Stimulated activated naive B cell treated with anti-CD40 and anti-IgM and Interleukin-4, amounts not matched to agents 10 μg/mL and 1 μg/mL and 100 μg/mL, for 72 hours (primary cell): Measurements from ENCODE around the gene ZNF552.
"Not testable (repeated sequence)": the region's sequence is repeated elsewhere in the genome, so short reads cannot be mapped to it uniquely, and the experiment has no call there.

Experiments
- ATAC-seq, 2 donors: fragments of 150-1000 bp; cut with Tn5 transposase; replicated peaks; 2 replicates each; pipeline ENCODE4 v1.10.0; 2021; ENCODE audit warnings: moderate library complexity in 1 of 2
- DNase-seq: peaks from one replicate; pipeline ENCODE4 v3.0.0; 2021
- H3K27ac Mint-ChIP-seq: one replicate; pipeline ENCODE4 v1.8.0; 2022; ENCODE audit warnings: mild to moderate bottlenecking, mixed read lengths
- H3K27me3 Mint-ChIP-seq, 2 donors: one replicate each; pipeline ENCODE4 v1.8.0; 2022; ENCODE audit warnings: mixed read lengths in 2 of 2
- H3K36me3 Mint-ChIP-seq, 2 donors: one replicate each; pipeline ENCODE4 v1.8.0; 2022; ENCODE audit warnings: mixed read lengths in 2 of 2, mild to moderate bottlenecking in 1 of 2
- H3K4me1 Mint-ChIP-seq, 2 donors: one replicate each; pipeline ENCODE4 v1.8.0; 2022; ENCODE audit warnings: mixed read lengths in 2 of 2, mild to moderate bottlenecking in 1 of 2
- H3K4me3 Mint-ChIP-seq, 2 donors: one replicate each; pipeline ENCODE4 v1.8.0; 2022; ENCODE audit warnings: mild to moderate bottlenecking in 2 of 2, mixed read lengths in 2 of 2, moderate library complexity in 1 of 2
- H3K9me3 Mint-ChIP-seq, 2 donors: one replicate each; pipeline ENCODE4 v1.8.0; 2022; ENCODE audit warnings: mixed read lengths in 2 of 2, mild to moderate bottlenecking in 1 of 2

Gene ZNF552

GRCh38 chr19:57829316-57829715 is 14.6 kb upstream of the ZNF552 start:
- Mint-ChIP-seq H3K4me3 (no peak overlapping the region), H3K27ac (peak overlapping the region; percentile 25), H3K36me3 (peaks cover 29 to 51% of the 10 kb centered on the region in 2 donors), H3K9me3 (peaks cover 0 to 3% of the 10 kb centered on the region in 2 donors), H3K4me1 (peaks cover 17 to 26% of the 10 kb centered on the region in 2 donors), H3K27me3 (no peaks in the 10 kb centered on the region)
- DNase-seq (no peak), ATAC-seq (no peak)

DNA sequence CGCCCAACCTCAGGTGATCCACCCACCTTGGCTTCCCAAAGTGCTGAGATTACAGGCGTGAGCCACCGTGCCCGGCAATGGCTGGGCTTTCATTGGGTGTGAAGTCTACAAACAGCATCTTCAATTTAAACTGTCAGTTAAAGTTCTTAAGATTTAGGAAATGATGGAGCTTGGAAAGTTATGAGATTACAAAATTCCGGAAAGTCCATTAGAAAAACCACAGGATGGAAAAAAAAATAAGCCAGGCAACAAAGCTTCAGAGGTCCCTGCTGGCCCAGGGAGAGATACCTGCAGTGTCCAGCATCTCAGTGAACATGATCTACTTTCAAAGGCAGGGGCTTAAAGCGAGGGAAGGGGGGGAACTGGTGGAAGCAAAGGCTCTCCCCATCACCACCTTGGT is 10.8 kb upstream of the ZNF552 start:
- no peak for ATAC-seq

GRCh38 chr19:57823608-57824007 is 8.9 kb upstream of the ZNF552 start:
- H3K9me3 Mint-ChIP-seq, DNase-seq, ATAC-seq, H3K27me3 Mint-ChIP-seq: not testable (repeated sequence)
- H3K36me3 Mint-ChIP-seq: peaks cover 37 to 46% of the 10 kb centered on the region in 2 donors
- H3K4me1 Mint-ChIP-seq: peaks cover 33 to 56% of the 10 kb centered on the region in 2 donors
- peak overlapping the region in 1 of 2 donors; percentile 14 for H3K4me3 Mint-ChIP-seq
- H3K27ac Mint-ChIP-seq: peak overlapping the region; percentile 87

More for the DNA sequence above, 10.8 kb upstream of the ZNF552 start:
- no peak overlapping the region for H3K4me3 Mint-ChIP-seq
- peaks cover 45 to 54% of the 10 kb centered on the region in 2 donors for H3K36me3 Mint-ChIP-seq
- H3K27ac Mint-ChIP-seq: no peak overlapping the region
- H3K9me3 Mint-ChIP-seq: peaks cover 0 to 3% of the 10 kb centered on the region in 2 donors
- H3K27me3 Mint-ChIP-seq: no peaks in the 10 kb centered on the region
- H3K4me1 Mint-ChIP-seq: peaks cover 40 to 64% of the 10 kb centered on the region in 2 donors
- no peak for DNase-seq

GRCh38 chr19:57823155-57823554 is 8.4 kb upstream of the ZNF552 start:
- not testable (repeated sequence) for DNase-seq, ATAC-seq, H3K9me3 Mint-ChIP-seq, H3K27me3 Mint-ChIP-seq
- Mint-ChIP-seq H3K36me3 (peaks cover 37 to 45% of the 10 kb centered on the region in 2 donors), H3K27ac (peak overlapping the region; percentile 87), H3K4me1 (peaks cover 33 to 56% of the 10 kb centered on the region in 2 donors), H3K4me3 (peak overlapping the region in 1 of 2 donors; percentile 14)

DNA sequence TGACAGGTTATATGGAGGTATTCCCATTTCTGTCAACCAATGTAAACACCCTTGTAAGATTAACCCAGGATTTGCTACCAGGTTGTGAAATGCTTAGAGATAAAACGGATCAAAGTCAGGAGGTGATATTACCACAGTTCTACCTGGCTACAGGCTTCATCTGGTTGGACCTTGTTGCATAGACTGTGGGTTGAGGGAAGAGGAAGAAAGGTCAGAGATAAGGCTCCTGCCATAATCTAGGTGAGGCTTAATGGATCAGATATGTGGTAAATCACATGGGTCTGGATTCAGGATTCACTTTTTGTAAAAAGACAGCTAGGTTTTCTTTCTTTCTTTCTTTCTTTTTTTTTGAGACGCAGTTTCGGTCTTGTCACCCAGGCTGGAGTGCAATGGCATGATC is 6.8 kb upstream of the ZNF552 start:
- H3K27ac Mint-ChIP-seq, H3K27me3 Mint-ChIP-seq, H3K9me3 Mint-ChIP-seq, H3K4me3 Mint-ChIP-seq, ATAC-seq, DNase-seq: not testable (repeated sequence)
- Mint-ChIP-seq H3K36me3 (peaks cover 33 to 36% of the 10 kb centered on the region in 2 donors), H3K4me1 (peaks cover 30 to 50% of the 10 kb centered on the region in 2 donors)

DNA sequence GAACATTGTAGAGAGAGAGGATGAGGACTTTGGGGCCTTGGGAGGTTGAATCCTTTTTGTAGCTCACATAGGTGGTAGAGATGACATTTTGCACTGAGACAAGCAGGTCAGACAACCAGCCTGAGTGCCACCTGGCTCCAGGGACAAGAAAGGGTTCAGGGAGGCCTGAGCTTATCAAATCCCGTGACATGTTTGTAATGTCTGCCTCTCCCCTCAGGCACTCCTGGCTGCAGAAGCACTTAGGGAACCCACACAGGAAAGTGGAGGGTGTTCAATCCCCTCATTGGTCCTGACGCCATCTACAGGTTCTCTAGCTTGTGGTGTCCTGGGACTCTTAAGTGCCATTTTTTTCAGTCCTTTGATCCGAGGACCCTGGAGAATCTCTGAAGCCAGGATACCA is 6.4 kb upstream of the ZNF552 start:
- peak overlapping the region; percentile 94 to 97 for H3K4me3 Mint-ChIP-seq
- not testable (repeated sequence) for DNase-seq, ATAC-seq, H3K9me3 Mint-ChIP-seq, H3K27me3 Mint-ChIP-seq
- H3K27ac Mint-ChIP-seq: peak overlapping the region; percentile 99
- peaks cover 31 to 34% of the 10 kb centered on the region in 2 donors for H3K36me3 Mint-ChIP-seq
- H3K4me1 Mint-ChIP-seq: peaks cover 30 to 50% of the 10 kb centered on the region in 2 donors

DNA sequence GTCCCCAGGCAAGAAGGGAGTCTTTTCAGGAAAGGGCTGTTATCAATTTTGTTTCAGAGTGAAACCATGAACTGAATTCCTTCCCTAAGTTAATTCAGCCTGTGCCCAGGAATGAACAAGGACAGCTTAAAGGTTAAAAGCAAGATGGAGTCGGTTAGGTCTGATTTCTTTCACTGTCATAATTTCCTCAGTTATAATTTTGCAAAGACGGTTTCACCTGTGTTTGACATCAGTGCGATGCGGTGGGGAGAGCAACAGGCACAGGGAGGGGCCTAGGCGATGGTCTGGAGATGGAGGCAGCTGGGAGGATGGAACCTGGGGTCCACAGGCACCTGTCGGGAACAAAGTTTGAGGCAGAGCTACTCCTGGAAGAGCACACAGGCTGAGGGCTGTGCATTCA is 5.9 kb upstream of the ZNF552 start:
- ATAC-seq (no peak), DNase-seq (no peak)
- Mint-ChIP-seq H3K36me3 (peaks cover 29 to 31% of the 10 kb centered on the region in 2 donors), H3K27me3 (no peaks in the 10 kb centered on the region), H3K4me3 (peak overlapping the region; percentile 94 to 97), H3K9me3 (no peaks in the 10 kb centered on the region), H3K4me1 (peaks cover 31 to 50% of the 10 kb centered on the region in 2 donors), H3K27ac (peak overlapping the region; percentile 99)

DNA sequence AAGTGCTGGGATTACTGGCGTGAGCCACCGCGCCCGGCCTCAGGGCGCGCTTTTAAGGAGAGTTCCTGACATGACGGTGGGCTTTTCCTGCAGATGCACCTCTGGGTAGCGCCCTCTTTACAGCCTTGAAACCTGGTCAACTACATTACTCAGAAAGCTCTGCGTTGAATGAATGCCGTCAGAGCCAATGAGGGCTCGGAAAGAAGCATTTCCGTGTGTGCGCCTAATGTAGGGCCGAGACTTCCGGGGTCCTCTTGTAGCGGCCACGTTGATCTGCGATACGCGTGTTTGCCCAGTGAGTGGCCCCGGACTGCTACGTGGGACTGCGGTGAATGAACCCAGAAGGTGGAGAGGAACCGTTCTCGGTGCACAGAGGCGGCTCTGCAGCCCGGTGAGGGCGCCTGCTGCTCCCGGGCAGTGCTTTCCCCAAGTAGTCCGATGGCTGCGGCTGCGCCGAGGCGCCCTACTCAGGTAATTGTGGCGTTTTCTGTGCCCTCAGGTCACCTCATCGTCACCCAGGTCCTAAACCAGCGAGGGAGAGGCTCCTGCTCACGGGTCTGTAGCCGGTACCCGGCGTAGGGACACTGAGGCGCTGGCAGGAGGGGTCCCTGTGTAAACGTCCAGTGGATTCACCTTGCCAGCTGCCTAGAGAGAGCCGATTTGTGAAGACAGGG is 4.9 kb upstream of the ZNF552 start:
- H3K4me3 Mint-ChIP-seq: peak overlapping the region; percentile 94 to 97
- H3K27me3 Mint-ChIP-seq: no peaks in the 10 kb centered on the region
- DNase-seq (peak; percentile 82), ATAC-seq (peak; percentile 91)
- peaks cover 36 to 57% of the 10 kb centered on the region in 2 donors for H3K4me1 Mint-ChIP-seq
- peaks cover 30 to 33% of the 10 kb centered on the region in 2 donors for H3K36me3 Mint-ChIP-seq
- peak overlapping the region; percentile 99 for H3K27ac Mint-ChIP-seq
- no peaks in the 10 kb centered on the region for H3K9me3 Mint-ChIP-seq

GRCh38 chr19:57818378-57818777 is 3.7 kb upstream of the ZNF552 start:
- Mint-ChIP-seq H3K36me3 (peaks cover 31 to 32% of the 10 kb centered on the region in 2 donors), H3K4me3 (peak overlapping the region; percentile 29 to 43), H3K27ac (peak overlapping the region; percentile 70), H3K9me3 (no peaks in the 10 kb centered on the region), H3K4me1 (peaks cover 30 to 57% of the 10 kb centered on the region in 2 donors), H3K27me3 (no peaks in the 10 kb centered on the region)
- DNase-seq (no peak), ATAC-seq (no peak)

- Mint-ChIP-seq H3K9me3 (no peaks in the 10 kb centered on the region), H3K27me3 (no peaks in the 10 kb centered on the region), H3K4me1 (peaks cover 29 to 57% of the 10 kb centered on the region in 2 donors), H3K27ac (peak overlapping the region; percentile 70), H3K36me3 (peaks cover 32% of the 10 kb centered on the region in 2 donors), H3K4me3 (no peak overlapping the region)
- ATAC-seq (no peak), DNase-seq (no peak)
Measured at GRCh38 chr19:57817976-57818375, 3.3 kb upstream of the ZNF552 start.

DNA sequence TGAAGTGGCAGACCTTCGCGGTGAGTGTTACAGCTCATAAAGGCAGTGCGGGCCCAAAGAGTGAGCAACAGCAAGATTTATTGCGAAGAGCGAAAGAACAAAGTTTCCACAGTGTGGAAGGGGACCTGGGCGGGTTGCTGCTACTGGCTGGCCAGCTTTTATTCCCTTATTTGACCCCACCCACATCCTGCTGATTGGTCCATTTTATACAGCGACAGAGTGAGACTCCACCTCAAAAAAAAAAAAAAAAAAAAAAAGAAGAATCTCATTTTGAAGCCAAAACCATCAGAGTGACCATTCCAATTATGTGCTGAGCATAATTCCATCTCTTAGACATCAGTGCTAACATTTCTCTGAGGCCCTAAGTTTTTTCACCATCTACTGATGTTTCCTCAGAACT is 1.9 kb upstream of the ZNF552 start:
- H3K9me3 Mint-ChIP-seq: no peaks in the 10 kb centered on the region
- H3K4me3 Mint-ChIP-seq: no peak overlapping the region
- H3K4me1 Mint-ChIP-seq: peaks cover 30 to 57% of the 10 kb centered on the region in 2 donors

DNA sequence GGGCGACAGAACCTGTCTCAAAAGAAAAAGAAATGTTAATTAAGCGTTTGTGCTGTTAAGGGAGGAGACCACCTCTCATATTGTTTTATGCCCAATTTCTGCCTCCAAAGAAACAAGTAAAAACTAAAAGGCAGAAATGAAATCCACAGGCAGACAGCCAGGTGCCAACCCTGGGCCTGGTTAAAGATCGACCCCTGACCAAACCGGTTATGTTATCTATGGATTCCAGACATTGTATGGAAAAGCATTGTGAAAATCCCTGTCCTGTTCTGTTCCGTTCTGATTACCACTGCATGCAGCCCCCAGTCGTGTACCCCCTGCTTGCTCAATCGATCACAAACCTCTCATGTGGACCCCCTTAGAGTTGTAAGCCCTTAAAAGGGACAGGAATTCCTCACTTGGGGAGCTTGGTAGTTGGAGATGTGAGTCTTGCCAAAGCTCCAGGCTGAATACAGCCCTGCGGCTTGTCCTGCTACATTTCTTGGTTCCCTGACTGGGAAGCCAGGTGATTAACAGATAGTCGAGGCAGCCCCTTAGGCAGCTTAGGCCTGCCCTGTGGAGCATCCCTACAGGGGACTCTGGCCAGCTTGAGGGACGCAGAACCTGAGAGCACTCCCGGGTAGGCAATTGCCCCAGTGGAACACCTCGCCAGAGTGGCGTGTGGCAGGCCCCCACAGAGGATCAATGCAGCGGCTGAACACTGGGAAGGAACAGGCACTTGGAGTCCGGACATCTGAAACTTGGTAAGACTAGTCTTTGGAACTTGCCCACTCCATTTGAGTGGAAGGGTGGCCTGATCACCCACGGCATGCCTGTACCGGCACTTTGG is 748 bp upstream of the ZNF552 start:
- Mint-ChIP-seq H3K36me3 (peaks cover 29 to 30% of the 10 kb centered on the region in 2 donors), H3K4me1 (peaks cover 23 to 45% of the 10 kb centered on the region in 2 donors), H3K27me3 (no peaks in the 10 kb centered on the region), H3K9me3 (no peaks in the 10 kb centered on the region), H3K27ac (peak overlapping the region; percentile 96), H3K4me3 (peak overlapping the region; percentile 93 to 98)
- no peak for ATAC-seq
- no peak for DNase-seq

More for the DNA sequence above, 1.9 kb upstream of the ZNF552 start:
- Mint-ChIP-seq H3K27ac (no peak overlapping the region), H3K27me3 (no peaks in the 10 kb centered on the region), H3K36me3 (peaks cover 27 to 31% of the 10 kb centered on the region in 2 donors)
- DNase-seq: no peak
- no peak for ATAC-seq

- ATAC-seq (no peak), DNase-seq (no peak)
- Mint-ChIP-seq H3K27me3 (no peaks in the 10 kb centered on the region), H3K4me1 (peaks cover 27 to 42% of the 10 kb centered on the region in 2 donors), H3K36me3 (peaks cover 32 to 33% of the 10 kb centered on the region in 2 donors), H3K27ac (peak overlapping the region; percentile 96), H3K9me3 (no peaks in the 10 kb centered on the region), H3K4me3 (peak overlapping the region; percentile 93 to 98)
Measured at GRCh38 chr19:57813919-57814504, 701 bp downstream of the ZNF552 start.
